Measurements from ENCODE around the gene DRAXIN.

The DRAXIN gene

GRCh38 chr1:11693024-11693590 lies 1.6 kb downstream of the DRAXIN start:
- no peaks in the 10 kb centered on the region for H3K36me3 ChIP-seq (ENCODE audit: insufficient read depth, low read length)
- no peak for TF ChIP-seq EZH2 (IDR thresholded peaks at IDR 0.05; ENCODE audit: borderline replicate concordance, low read length)
- TF ChIP-seq CTCF (IDR thresholded peaks at IDR 0.05; ENCODE audit: low read length), result no peak
- H3K4me3 ChIP-seq (ENCODE audit: low read depth, low read length, poor library complexity, severe bottlenecking), result no peak overlapping the region
- H3K9me3 ChIP-seq (ENCODE audit: low read length), result no peaks in the 10 kb centered on the region
- H3K4me1 ChIP-seq (ENCODE audit: insufficient read depth, low read length, severe bottlenecking), result no peaks in the 10 kb centered on the region
- no peaks in the 10 kb centered on the region for H3F3A ChIP-seq (ENCODE audit: insufficient read depth, low read length)
- H3K27ac ChIP-seq (ENCODE audit: low read depth, low read length, poor library complexity, severe bottlenecking), result no peak overlapping the region
- H3K9ac ChIP-seq (ENCODE audit: low read length), result no peak overlapping the region
- H3K4me2 ChIP-seq (ENCODE audit: low read length), result no peak overlapping the region
- H4K20me1 ChIP-seq (ENCODE audit: insufficient read depth, low read length), result no peaks in the 10 kb centered on the region
- no peaks in the 10 kb centered on the region for H3K79me2 ChIP-seq (ENCODE audit: insufficient read depth, low read length)
- H3K27me3 ChIP-seq (ENCODE audit: insufficient read depth, low read length), result peaks cover 3% of the 10 kb centered on the region; the same call in 1 of the 2 replicates
- no peaks in the 10 kb centered on the region for H3K9me2 ChIP-seq (ENCODE audit: low read depth, low read length)
- no peak overlapping the region for H2AFZ ChIP-seq (ENCODE audit: low read length)

GRCh38 chr1:11693917-11694316 lies 2.4 kb downstream of the DRAXIN start:
- Histone ChIP-seq H3K36me3 (ENCODE audit: insufficient read depth, low read length) (no peaks in the 10 kb centered on the region), H3K27me3 (ENCODE audit: insufficient read depth, low read length) (peaks cover 3% of the 10 kb centered on the region; the same call in 1 of the 2 replicates), H3K27ac (ENCODE audit: low read depth, low read length, poor library complexity, severe bottlenecking) (no peak overlapping the region), H3K9me3 (ENCODE audit: low read length) (no peaks in the 10 kb centered on the region), H3K4me1 (ENCODE audit: insufficient read depth, low read length, severe bottlenecking) (no peaks in the 10 kb centered on the region), H2AFZ (ENCODE audit: low read length) (no peak overlapping the region), H3K4me3 (ENCODE audit: low read depth, low read length, poor library complexity, severe bottlenecking) (no peak overlapping the region), H4K20me1 (ENCODE audit: insufficient read depth, low read length) (no peaks in the 10 kb centered on the region), H3K9ac (ENCODE audit: low read length) (no peak overlapping the region), H3K79me2 (ENCODE audit: insufficient read depth, low read length) (no peaks in the 10 kb centered on the region), H3F3A (ENCODE audit: insufficient read depth, low read length) (no peaks in the 10 kb centered on the region), H3K9me2 (ENCODE audit: low read depth, low read length) (no peaks in the 10 kb centered on the region), H3K4me2 (ENCODE audit: low read length) (no peak overlapping the region)
- TF ChIP-seq CTCF (IDR thresholded peaks at IDR 0.05; ENCODE audit: low read length) (no peak), EZH2 (IDR thresholded peaks at IDR 0.05; ENCODE audit: borderline replicate concordance, low read length) (no peak)

- H3K36me3 ChIP-seq (ENCODE audit: insufficient read depth, low read length), result no peaks in the 10 kb centered on the region
- TF ChIP-seq CTCF (IDR thresholded peaks at IDR 0.05; ENCODE audit: low read length) (no peak), EZH2 (IDR thresholded peaks at IDR 0.05; ENCODE audit: borderline replicate concordance, low read length) (no peak)
- no peaks in the 10 kb centered on the region for H4K20me1 ChIP-seq (ENCODE audit: insufficient read depth, low read length)
- peaks cover 3% of the 10 kb centered on the region; the same call in 1 of the 2 replicates for H3K27me3 ChIP-seq (ENCODE audit: insufficient read depth, low read length)
- no peaks in the 10 kb centered on the region for H3K9me2 ChIP-seq (ENCODE audit: low read depth, low read length)
- H3F3A ChIP-seq (ENCODE audit: insufficient read depth, low read length), result no peaks in the 10 kb centered on the region
- H3K9me3 ChIP-seq (ENCODE audit: low read length), result no peaks in the 10 kb centered on the region
- no peak overlapping the region for H3K9ac ChIP-seq (ENCODE audit: low read length)
- no peaks in the 10 kb centered on the region for H3K4me1 ChIP-seq (ENCODE audit: insufficient read depth, low read length, severe bottlenecking)
- H3K79me2 ChIP-seq (ENCODE audit: insufficient read depth, low read length), result no peaks in the 10 kb centered on the region
- no peak overlapping the region for H3K4me3 ChIP-seq (ENCODE audit: low read depth, low read length, poor library complexity, severe bottlenecking)
- H3K4me2 ChIP-seq (ENCODE audit: low read length), result no peak overlapping the region
- no peak overlapping the region for H3K27ac ChIP-seq (ENCODE audit: low read depth, low read length, poor library complexity, severe bottlenecking)
- no peak overlapping the region for H2AFZ ChIP-seq (ENCODE audit: low read length)
Observed at GRCh38 chr1:11695861-11696260, 4.4 kb downstream of the DRAXIN start.
